Stimulated activated naive CD8-positive, alpha-beta T cell treated with anti-CD3 and anti-CD28 coated beads, Interleukin-15, Interleukin-2, amounts not matched to agents 100 ng/mL and 50 ng/mL, for 24 hours (primary cell): ENCODE data around the gene MACROD1.

Experiments used
- H3K27ac Mint-ChIP-seq: one replicate; pipeline ENCODE4 v1.8.0; 2021; ENCODE audit warnings: mild to moderate bottlenecking, mixed read lengths
- H3K27me3 Mint-ChIP-seq: one replicate; pipeline ENCODE4 v1.8.0; 2021; ENCODE audit warnings: mixed read lengths
- H3K36me3 Mint-ChIP-seq: one replicate; pipeline ENCODE4 v1.8.0; 2021; ENCODE audit warnings: low read depth, mixed read lengths
- H3K4me1 Mint-ChIP-seq: one replicate; pipeline ENCODE4 v1.8.0; 2021; ENCODE audit warnings: low read depth, mixed read lengths
- H3K4me3 Mint-ChIP-seq: one replicate; pipeline ENCODE4 v1.8.0; 2021; ENCODE audit warnings: mild to moderate bottlenecking, mixed read lengths
- H3K9me3 Mint-ChIP-seq: one replicate; pipeline ENCODE4 v1.8.0; 2021; ENCODE audit warnings: mixed read lengths

The MACROD1 gene

GRCh38 chr11:64022125-64022784 lies 143.7 kb downstream of the MACROD1 start:
- Mint-ChIP-seq H3K4me3 (no peak overlapping the region), H3K36me3 (no peaks in the 10 kb centered on the region), H3K27me3 (peaks cover 7% of the 10 kb centered on the region), H3K9me3 (no peaks in the 10 kb centered on the region), H3K27ac (no peak overlapping the region), H3K4me1 (no peaks in the 10 kb centered on the region)

GRCh38 chr11:64021757-64022093 lies 144.2 kb downstream of the MACROD1 start:
- no peaks in the 10 kb centered on the region for H3K9me3 Mint-ChIP-seq
- H3K4me3 Mint-ChIP-seq: no peak overlapping the region
- H3K36me3 Mint-ChIP-seq: no peaks in the 10 kb centered on the region
- H3K4me1 Mint-ChIP-seq: no peaks in the 10 kb centered on the region
- H3K27ac Mint-ChIP-seq: no peak overlapping the region
- H3K27me3 Mint-ChIP-seq: peaks cover 3% of the 10 kb centered on the region

GRCh38 chr11:64020976-64021756 lies 144.7 kb downstream of the MACROD1 start:
- H3K36me3 Mint-ChIP-seq: no peaks in the 10 kb centered on the region
- no peaks in the 10 kb centered on the region for H3K9me3 Mint-ChIP-seq
- no peak overlapping the region for H3K4me3 Mint-ChIP-seq
- no peaks in the 10 kb centered on the region for H3K4me1 Mint-ChIP-seq
- no peaks in the 10 kb centered on the region for H3K27me3 Mint-ChIP-seq
- no peak overlapping the region for H3K27ac Mint-ChIP-seq

DNA sequence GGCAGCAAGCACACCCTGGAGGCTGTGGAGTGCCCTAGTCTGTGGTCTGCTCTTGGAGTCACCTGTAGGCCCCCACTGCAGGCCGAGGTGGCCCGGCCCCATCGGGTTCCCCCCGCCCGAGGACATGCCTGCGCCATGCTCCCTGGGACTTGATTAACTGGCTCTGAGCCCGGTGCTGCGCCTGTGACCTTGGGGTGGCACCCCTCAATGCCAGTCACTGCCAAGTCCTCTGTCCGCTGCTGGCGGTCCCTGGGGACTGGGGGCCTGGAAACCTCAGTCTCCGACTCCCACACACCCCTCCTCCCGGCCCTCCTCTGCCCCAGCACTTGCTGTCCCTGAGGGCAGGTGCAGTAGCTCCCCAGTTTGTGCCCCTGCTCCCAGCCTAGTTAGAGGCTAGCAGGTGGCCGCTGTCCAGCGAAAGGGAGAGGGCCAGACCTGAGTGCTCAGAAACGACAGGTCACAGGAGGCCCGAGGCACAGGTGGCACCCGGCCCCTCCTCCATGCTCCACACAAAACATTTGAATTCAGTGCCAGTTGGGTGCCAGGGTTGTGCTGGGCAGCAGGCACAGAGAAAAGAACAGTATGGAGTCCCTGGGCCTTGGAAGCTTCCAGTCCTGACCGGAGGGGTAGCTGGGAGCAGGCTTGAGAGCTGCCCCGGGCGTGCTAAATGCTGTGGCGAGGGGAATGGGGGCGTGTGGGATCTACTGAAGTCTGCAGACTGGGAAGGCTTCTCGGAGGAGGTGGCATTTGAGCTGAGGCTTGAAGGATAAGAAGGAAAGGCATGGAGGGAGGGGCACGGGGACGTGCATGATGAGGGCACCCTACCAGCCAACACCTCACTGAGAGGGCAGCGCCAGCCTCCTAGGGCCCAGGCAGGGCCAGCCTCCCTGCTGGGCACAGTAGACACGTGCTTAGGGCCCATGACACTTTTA lies 146.5 kb downstream of the MACROD1 start:
- Mint-ChIP-seq H3K4me1 (no peaks in the 10 kb centered on the region), H3K27me3 (no peaks in the 10 kb centered on the region), H3K27ac (no peak overlapping the region), H3K4me3 (no peak overlapping the region), H3K9me3 (no peaks in the 10 kb centered on the region), H3K36me3 (no peaks in the 10 kb centered on the region)

GRCh38 chr11:64018310-64018709 lies 147.6 kb downstream of the MACROD1 start:
- Mint-ChIP-seq H3K9me3 (no peaks in the 10 kb centered on the region), H3K27me3 (no peaks in the 10 kb centered on the region), H3K4me3 (no peak overlapping the region), H3K4me1 (no peaks in the 10 kb centered on the region), H3K27ac (no peak overlapping the region), H3K36me3 (no peaks in the 10 kb centered on the region)

GRCh38 chr11:64017945-64018224 lies 148.0 kb downstream of the MACROD1 start:
- H3K4me3 Mint-ChIP-seq: no peak overlapping the region
- no peaks in the 10 kb centered on the region for H3K36me3 Mint-ChIP-seq
- no peaks in the 10 kb centered on the region for H3K4me1 Mint-ChIP-seq
- no peaks in the 10 kb centered on the region for H3K27me3 Mint-ChIP-seq
- no peak overlapping the region for H3K27ac Mint-ChIP-seq
- no peaks in the 10 kb centered on the region for H3K9me3 Mint-ChIP-seq

DNA sequence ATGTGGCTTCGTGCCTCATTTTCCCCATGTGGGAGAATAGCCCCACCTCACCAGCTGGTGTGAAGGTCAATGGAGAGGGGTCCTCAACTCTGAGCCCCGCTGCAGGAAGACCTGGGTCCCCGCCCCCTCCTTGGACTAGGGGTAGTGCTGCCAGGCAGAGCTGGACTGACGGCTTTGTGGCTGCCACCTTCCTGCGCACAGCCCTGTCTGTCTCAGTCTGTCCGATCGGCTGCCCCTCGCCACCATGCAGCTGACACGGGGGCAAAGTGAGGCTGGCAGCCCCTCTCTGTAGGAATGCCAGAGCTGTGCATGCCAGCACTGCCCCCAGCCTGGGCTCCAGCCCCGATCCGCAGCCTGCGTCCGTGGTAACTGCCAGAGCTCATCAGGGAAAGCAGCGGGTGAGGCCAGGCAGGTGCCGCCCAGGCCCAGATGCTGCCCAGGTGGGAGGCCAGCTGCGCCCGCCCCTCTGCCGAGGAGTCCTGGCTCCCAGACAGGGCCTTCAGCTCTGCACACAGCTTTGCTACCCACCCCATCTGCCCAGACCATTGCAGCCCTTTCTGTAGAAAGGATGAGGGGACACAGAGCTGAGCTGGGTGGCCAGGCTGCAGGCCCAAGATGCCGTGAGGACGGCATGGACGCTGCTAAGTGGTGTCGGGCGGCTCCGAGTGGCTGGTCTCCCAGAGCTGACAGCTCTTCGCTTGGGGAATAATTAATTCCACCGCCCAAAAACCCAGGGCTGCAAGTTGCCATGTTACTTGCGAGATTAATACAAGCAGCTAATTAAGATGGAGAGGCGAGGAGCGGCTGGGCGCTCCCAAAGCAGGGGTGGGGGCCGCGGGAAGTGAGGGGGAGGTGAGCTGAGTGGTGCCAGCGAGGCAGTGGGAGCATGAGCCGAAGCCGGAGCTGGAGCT lies 149.7 kb downstream of the MACROD1 start:
- Mint-ChIP-seq H3K9me3 (no peaks in the 10 kb centered on the region), H3K4me3 (no peak overlapping the region), H3K4me1 (no peaks in the 10 kb centered on the region), H3K27ac (no peak overlapping the region), H3K36me3 (peaks cover 4% of the 10 kb centered on the region), H3K27me3 (no peaks in the 10 kb centered on the region)

DNA sequence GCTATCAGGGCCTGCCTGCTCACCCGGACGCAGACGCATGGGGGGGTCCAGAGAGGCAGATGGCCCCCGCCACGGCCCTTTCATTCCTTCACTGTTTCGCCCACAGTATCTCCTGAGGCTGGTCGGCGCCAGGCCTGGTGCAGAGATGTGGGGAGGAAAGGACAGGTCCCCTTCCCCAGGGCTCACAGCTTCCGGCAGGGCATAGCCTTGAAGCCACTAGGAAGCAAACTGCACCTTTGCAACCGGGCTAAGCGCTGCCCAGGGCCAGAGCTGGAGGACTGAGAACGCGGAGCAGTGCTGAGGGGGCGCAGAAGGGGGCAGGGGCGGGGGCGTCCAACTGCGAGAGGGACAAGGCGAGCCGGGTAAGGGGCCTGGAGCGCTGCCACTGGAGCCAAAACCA lies 150.4 kb downstream of the MACROD1 start:
- Mint-ChIP-seq H3K27me3 (no peaks in the 10 kb centered on the region), H3K4me3 (no peak overlapping the region), H3K27ac (no peak overlapping the region)

DNA sequence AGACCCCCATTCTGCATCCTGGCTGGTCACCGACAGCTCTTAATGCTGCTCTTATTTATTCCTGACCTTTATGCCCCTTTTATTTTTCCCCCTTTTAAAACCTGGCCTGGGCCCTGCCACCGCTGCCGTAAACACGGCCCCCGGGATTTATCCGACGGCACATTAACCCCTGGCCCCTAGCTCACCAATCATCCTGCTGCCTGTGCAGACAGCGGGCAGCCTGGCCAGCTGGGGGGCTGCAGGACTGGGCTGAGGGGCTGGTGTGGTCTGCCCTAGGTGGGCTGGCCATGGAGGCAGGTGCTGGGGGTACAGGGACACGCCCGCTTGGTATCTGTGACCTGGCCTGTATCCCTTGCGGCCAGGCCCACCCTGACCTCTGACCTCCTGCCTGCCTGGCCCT lies 151.6 kb downstream of the MACROD1 start:
- Mint-ChIP-seq H3K27me3 (no peaks in the 10 kb centered on the region), H3K4me3 (no peak overlapping the region)

More for the DNA sequence above, 150.4 kb downstream of the MACROD1 start:
- no peaks in the 10 kb centered on the region for H3K4me1 Mint-ChIP-seq
- H3K9me3 Mint-ChIP-seq: no peaks in the 10 kb centered on the region
- H3K36me3 Mint-ChIP-seq: peaks cover 5% of the 10 kb centered on the region

GRCh38 chr11:64013141-64013896 lies 152.6 kb downstream of the MACROD1 start:
- Mint-ChIP-seq H3K9me3 (no peaks in the 10 kb centered on the region), H3K4me3 (no peak overlapping the region), H3K27me3 (peaks cover 6% of the 10 kb centered on the region), H3K27ac (no peak overlapping the region), H3K36me3 (peaks cover 5% of the 10 kb centered on the region), H3K4me1 (no peaks in the 10 kb centered on the region)

More for the DNA sequence above, 151.6 kb downstream of the MACROD1 start:
- peaks cover 5% of the 10 kb centered on the region for H3K36me3 Mint-ChIP-seq
- no peaks in the 10 kb centered on the region for H3K9me3 Mint-ChIP-seq
- H3K27ac Mint-ChIP-seq: no peak overlapping the region
- H3K4me1 Mint-ChIP-seq: no peaks in the 10 kb centered on the region

DNA sequence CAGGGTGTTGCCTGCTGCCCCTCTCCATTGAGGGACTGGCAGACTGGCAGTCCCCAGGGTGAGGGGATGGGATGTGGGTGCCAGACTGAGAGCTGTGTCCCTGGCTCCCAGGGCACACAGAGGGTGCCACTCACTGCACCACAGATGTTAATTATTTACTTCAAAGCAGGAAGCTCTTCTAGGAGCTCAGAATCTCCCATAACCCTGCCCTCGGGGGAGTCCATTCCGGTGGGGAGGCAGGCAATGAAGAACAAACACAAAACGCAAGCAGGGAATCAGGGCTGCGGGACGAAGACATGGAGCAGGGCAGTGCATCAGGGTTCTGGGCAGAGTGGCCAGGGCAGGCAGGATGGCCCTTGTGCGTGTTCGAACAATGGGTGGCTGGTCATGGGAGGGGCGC lies 154.5 kb downstream of the MACROD1 start:
- no peak overlapping the region for H3K4me3 Mint-ChIP-seq
- H3K9me3 Mint-ChIP-seq: no peaks in the 10 kb centered on the region
- peaks cover 6% of the 10 kb centered on the region for H3K4me1 Mint-ChIP-seq
- H3K36me3 Mint-ChIP-seq: peaks cover 5% of the 10 kb centered on the region
- H3K27me3 Mint-ChIP-seq: peaks cover 23% of the 10 kb centered on the region
- no peak overlapping the region for H3K27ac Mint-ChIP-seq

- Mint-ChIP-seq H3K27me3 (peaks cover 26% of the 10 kb centered on the region), H3K9me3 (no peaks in the 10 kb centered on the region), H3K36me3 (peaks cover 5% of the 10 kb centered on the region), H3K4me3 (no peak overlapping the region), H3K27ac (no peak overlapping the region), H3K4me1 (peaks cover 6% of the 10 kb centered on the region)
Measured at GRCh38 chr11:64010783-64011182, 155.1 kb downstream of the MACROD1 start.

- Mint-ChIP-seq H3K27me3 (peaks cover 26% of the 10 kb centered on the region), H3K36me3 (peaks cover 5% of the 10 kb centered on the region), H3K9me3 (no peaks in the 10 kb centered on the region), H3K27ac (no peak overlapping the region), H3K4me1 (peaks cover 6% of the 10 kb centered on the region), H3K4me3 (no peak overlapping the region)
Measured at GRCh38 chr11:64009710-64010109, 156.2 kb downstream of the MACROD1 start.
